NCI-H2107 treated with DMSO at 0.1 percent for 48 hours (cell line): ENCODE measurements around the gene ZNF441.
"Not testable (repeated sequence)": the region's sequence is repeated elsewhere in the genome, so short reads cannot be mapped to it uniquely, and the experiment has no call there.

Source experiments
- DNase-seq: peaks from one replicate; lab custom pipeline; 2025; ENCODE audit not compliant: unreplicated experiment; lab: John Stamatoyannopoulos, UW

The ZNF441 gene

GRCh38 chr19:11776669-11777068, 9.9 kb downstream of the ZNF441 start:
- DNase-seq = not testable (repeated sequence)

- no peak for DNase-seq
Measured at GRCh38 chr19:11780431-11781020, 13.7 kb downstream of the ZNF441 start.

GRCh38 chr19:11781295-11782057, 14.7 kb downstream of the ZNF441 start:
- DNase-seq = no peak

- DNase-seq = no peak
Measured at GRCh38 chr19:11783767-11784166, 17.0 kb downstream of the ZNF441 start.

- DNase-seq = no peak
Measured at GRCh38 chr19:11784356-11784755, 17.6 kb downstream of the ZNF441 start.

GRCh38 chr19:11787536-11787935, 20.7 kb downstream of the ZNF441 start:
- no peak for DNase-seq

- no peak for DNase-seq
Measured at GRCh38 chr19:11792942-11793341, 26.1 kb downstream of the ZNF441 start.

GRCh38 chr19:11797491-11797890, 30.7 kb downstream of the ZNF441 start:
- peak; percentile 93 for DNase-seq

GRCh38 chr19:11798391-11799330, 31.9 kb downstream of the ZNF441 start, which contains the start of gene ZNF491:
Gene ZNF491, plus strand, starts transcription at chr19:11798523. Its CDS starts 7,431 bp downstream, at chr19:11805954.
- DNase-seq = peak; percentile 89

GRCh38 chr19:11806354-11807098, 39.7 kb downstream of the ZNF441 start:
- DNase-seq = no peak

- no peak for DNase-seq
Measured at GRCh38 chr19:11807099-11807380, 40.2 kb downstream of the ZNF441 start.

- DNase-seq = no peak
Measured at GRCh38 chr19:11813703-11814028, 46.9 kb downstream of the ZNF441 start.

GRCh38 chr19:11814029-11814699, 47.4 kb downstream of the ZNF441 start, which contains the start of gene ZNF440:
Gene ZNF440, plus strand, starts transcription at chr19:11814273. Its CDS starts 175 bp downstream, at chr19:11814448.
- DNase-seq = peak; percentile 61

- DNase-seq = no peak
Measured at GRCh38 chr19:11814700-11815035, 47.9 kb downstream of the ZNF441 start.

GRCh38 chr19:11821474-11822109, 54.8 kb downstream of the ZNF441 start:
- no peak for DNase-seq

GRCh38 chr19:11828957-11829876, 62.4 kb downstream of the ZNF441 start:
- DNase-seq = not testable (repeated sequence)

- no peak for DNase-seq
Measured at GRCh38 chr19:11832253-11832912, 65.6 kb downstream of the ZNF441 start.

GRCh38 chr19:11833541-11833940, 66.7 kb downstream of the ZNF441 start:
- no peak for DNase-seq
